GM10847 (cell line): ENCODE results near the gene SPRR4.

Experiments used
- POLR2A ChIP-seq: IDR thresholded peaks from 2 replicates; pipeline ENCODE4 v1.6.1; 2011; ENCODE audit not compliant: insufficient read length; ENCODE audit errors: extremely low read depth

Gene SPRR4

GRCh38 chr1:152959801-152960451, 10.5 kb upstream of the SPRR4 start:
- no peak for TF ChIP-seq POLR2A

GRCh38 chr1:152960452-152961044, 9.9 kb upstream of the SPRR4 start:
- no peak for TF ChIP-seq POLR2A

GRCh38 chr1:152961226-152961891, 9.1 kb upstream of the SPRR4 start:
- TF ChIP-seq POLR2A: no peak

GRCh38 chr1:152962876-152963415, 7.5 kb upstream of the SPRR4 start:
- no peak for TF ChIP-seq POLR2A

- no peak for TF ChIP-seq POLR2A
These were observed 5.9 kb upstream of the SPRR4 start for GRCh38 chr1:152964536-152964935.

- TF ChIP-seq POLR2A: no peak
These were observed 4.6 kb upstream of the SPRR4 start for GRCh38 chr1:152965853-152966252.

GRCh38 chr1:152967201-152967600, 3.2 kb upstream of the SPRR4 start:
- TF ChIP-seq POLR2A: no peak

- TF ChIP-seq POLR2A: no peak
These were observed 2.2 kb upstream of the SPRR4 start for GRCh38 chr1:152968248-152968647.

- no peak for TF ChIP-seq POLR2A
These were observed 1.4 kb upstream of the SPRR4 start for GRCh38 chr1:152969036-152969435.

GRCh38 chr1:152972196-152972886, 1.9 kb downstream of the SPRR4 start:
- no peak for TF ChIP-seq POLR2A

GRCh38 chr1:152976688-152977087, 6.2 kb downstream of the SPRR4 start:
- no peak for TF ChIP-seq POLR2A

GRCh38 chr1:152977614-152978013, 7.2 kb downstream of the SPRR4 start:
- no peak for TF ChIP-seq POLR2A

GRCh38 chr1:152980676-152981075, 10.2 kb downstream of the SPRR4 start:
- TF ChIP-seq POLR2A: no peak

GRCh38 chr1:152981146-152981871, 10.9 kb downstream of the SPRR4 start:
- TF ChIP-seq POLR2A: no peak

- no peak for TF ChIP-seq POLR2A
These were observed 11.6 kb downstream of the SPRR4 start for GRCh38 chr1:152982076-152982475.
